Measurements from ENCODE around the gene KIF1A. TPM values are rescaled to one million over a fixed set of nuclear protein-coding genes. Genes with fewer than 3 reads are reported as not detected.

Gene KIF1A
- total and polyA plus RNA-seq, 2 experiments from 2014 or later: 16.1 to 16.5 TPM

DNA sequence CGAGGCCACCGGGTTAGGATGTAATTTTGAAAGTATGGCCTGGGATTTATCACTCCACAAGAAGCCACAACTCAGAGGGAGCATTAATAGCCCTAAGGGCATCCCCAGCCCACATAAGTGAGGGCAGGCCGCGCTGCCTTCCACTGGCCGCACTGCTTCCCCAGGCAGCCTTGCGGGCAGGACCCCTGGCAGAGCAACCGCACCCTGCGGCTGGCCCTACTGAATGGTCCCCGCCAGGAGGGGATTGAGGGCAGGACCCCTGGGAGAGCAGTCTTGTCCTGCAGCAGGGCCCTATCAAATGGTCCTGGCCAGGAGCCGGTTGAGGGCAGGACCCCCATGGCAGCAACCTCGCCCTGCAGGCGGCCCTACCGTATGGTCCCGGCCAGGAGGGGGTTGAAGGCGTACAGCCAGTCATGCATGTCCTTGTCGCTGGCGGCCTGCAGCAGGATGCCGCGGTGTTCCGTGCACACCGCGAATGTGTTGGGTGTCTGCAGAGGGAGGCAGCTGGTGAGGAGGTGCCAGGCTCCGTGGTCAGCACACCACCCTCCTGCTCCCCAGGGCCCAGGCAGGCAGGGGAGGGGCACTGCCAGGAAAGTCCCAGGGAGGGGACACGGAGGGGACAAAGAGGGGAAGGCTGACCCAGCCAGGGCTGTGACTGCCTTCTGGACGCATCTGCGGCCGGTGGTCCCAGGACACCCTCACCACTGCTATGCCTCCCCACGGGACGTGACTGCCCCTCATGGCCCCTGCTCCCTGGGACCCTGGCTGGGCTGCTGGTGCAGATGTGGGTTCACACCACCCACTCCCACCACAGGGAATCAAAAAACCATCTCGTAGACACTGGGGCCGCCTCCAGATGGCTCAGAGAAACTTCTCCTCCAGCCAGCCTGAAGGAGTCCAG, 102.1 kb downstream of the KIF1A start:
- TF ChIP-seq EZH2phosphoT487 (IDR thresholded peaks at IDR 0.05; ENCODE audit: low read depth, severe bottlenecking, unreplicated experiment): no peak
- TF ChIP-seq EZH2 (IDR thresholded peaks at IDR 0.05; ENCODE audit: borderline replicate concordance): no peak
- TF ChIP-seq, protein P1, sequence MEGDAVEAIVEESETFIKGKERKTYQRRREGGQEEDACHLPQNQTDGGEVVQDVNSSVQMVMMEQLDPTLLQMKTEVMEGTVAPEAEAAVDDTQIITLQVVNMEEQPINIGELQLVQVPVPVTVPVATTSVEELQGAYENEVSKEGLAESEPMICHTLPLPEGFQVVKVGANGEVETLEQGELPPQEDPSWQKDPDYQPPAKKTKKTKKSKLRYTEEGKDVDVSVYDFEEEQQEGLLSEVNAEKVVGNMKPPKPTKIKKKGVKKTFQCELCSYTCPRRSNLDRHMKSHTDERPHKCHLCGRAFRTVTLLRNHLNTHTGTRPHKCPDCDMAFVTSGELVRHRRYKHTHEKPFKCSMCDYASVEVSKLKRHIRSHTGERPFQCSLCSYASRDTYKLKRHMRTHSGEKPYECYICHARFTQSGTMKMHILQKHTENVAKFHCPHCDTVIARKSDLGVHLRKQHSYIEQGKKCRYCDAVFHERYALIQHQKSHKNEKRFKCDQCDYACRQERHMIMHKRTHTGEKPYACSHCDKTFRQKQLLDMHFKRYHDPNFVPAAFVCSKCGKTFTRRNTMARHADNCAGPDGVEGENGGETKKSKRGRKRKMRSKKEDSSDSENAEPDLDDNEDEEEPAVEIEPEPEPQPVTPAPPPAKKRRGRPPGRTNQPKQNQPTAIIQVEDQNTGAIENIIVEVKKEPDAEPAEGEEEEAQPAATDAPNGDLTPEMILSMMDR (IDR thresholded peaks at IDR 0.05; ENCODE audit: poor library complexity): no peak
- Histone ChIP-seq H3K4me3 (no peak overlapping the region), H3K9me3 (ENCODE audit: low read depth) (no peaks in the 10 kb centered on the region), H4K20me1 (ENCODE audit: insufficient read depth, poor library complexity, severe bottlenecking) (no peaks in the 10 kb centered on the region), H3K79me2 (no peaks in the 10 kb centered on the region), H3K27me3 (no peaks in the 10 kb centered on the region), H3K9me2 (replicated peaks; ENCODE audit: insufficient read depth) (no peaks in the 10 kb centered on the region), H3K36me3 (replicated peaks; ENCODE audit: insufficient read depth, low read depth) (no peaks in the 10 kb centered on the region), H3K27ac (no peak overlapping the region), H2AFZ (no peak overlapping the region), H3K4me2 (no peak overlapping the region), H3K4me1 (ENCODE audit: insufficient read depth) (no peaks in the 10 kb centered on the region)
- no peak for DNase-seq (ENCODE audit: low spot score)
- WGBS (ENCODE audit: low lambda C conversion rate, missing lambda C conversion rate): 91% methylated on average over 27 of the region's 31 CpGs

DNA sequence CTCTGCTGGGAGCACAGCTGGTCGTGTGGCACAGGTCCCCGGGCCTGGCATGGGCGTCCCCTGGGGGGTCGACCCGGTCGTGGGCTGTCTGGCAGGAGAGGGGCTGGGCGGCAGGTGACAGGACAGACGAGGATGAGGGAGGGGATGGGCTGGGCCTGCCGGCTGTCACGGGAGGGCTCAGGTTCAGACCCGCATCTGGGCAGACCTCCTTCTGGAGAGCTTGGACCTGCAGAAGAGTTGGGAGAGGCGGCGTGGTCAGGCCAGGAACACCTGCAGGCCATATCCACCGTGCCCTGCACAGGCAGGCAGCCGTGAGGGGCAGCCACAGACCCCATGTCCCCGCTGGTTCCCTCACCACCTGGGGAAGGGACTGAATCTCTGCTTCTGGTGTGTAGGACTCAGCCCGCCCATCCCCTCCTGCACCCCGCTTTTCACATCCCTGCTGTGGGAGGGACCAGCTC, 102.8 kb downstream of the KIF1A start:
- DNase-seq (ENCODE audit: low spot score): no peak
- Histone ChIP-seq H3K27ac (no peak overlapping the region), H3K4me3 (no peak overlapping the region), H3K36me3 (replicated peaks; ENCODE audit: insufficient read depth, low read depth) (no peaks in the 10 kb centered on the region), H3K4me1 (ENCODE audit: insufficient read depth) (no peaks in the 10 kb centered on the region), H3K9me3 (ENCODE audit: low read depth) (no peaks in the 10 kb centered on the region), H3K4me2 (no peak overlapping the region), H2AFZ (no peak overlapping the region), H3K79me2 (no peaks in the 10 kb centered on the region), H3K9me2 (replicated peaks; ENCODE audit: insufficient read depth) (no peaks in the 10 kb centered on the region), H3K27me3 (no peaks in the 10 kb centered on the region), H4K20me1 (ENCODE audit: insufficient read depth, poor library complexity, severe bottlenecking) (no peaks in the 10 kb centered on the region)
- WGBS (ENCODE audit: low lambda C conversion rate, missing lambda C conversion rate): 89% methylated on average over 17 of the region's 18 CpGs
- TF ChIP-seq, protein P1 (IDR thresholded peaks at IDR 0.05; ENCODE audit: poor library complexity): no peak
- no peak for TF ChIP-seq EZH2phosphoT487 (IDR thresholded peaks at IDR 0.05; ENCODE audit: low read depth, severe bottlenecking, unreplicated experiment)
- TF ChIP-seq EZH2 (IDR thresholded peaks at IDR 0.05; ENCODE audit: borderline replicate concordance): no peak

GRCh38 chr2:240716130-240716798, 103.8 kb downstream of the KIF1A start:
- Histone ChIP-seq H3K36me3 (replicated peaks; ENCODE audit: insufficient read depth, low read depth) (no peaks in the 10 kb centered on the region), H3K9me2 (replicated peaks; ENCODE audit: insufficient read depth) (no peaks in the 10 kb centered on the region), H2AFZ (no peak overlapping the region), H4K20me1 (ENCODE audit: insufficient read depth, poor library complexity, severe bottlenecking) (no peaks in the 10 kb centered on the region), H3K27ac (no peak overlapping the region), H3K4me3 (no peak overlapping the region), H3K79me2 (no peaks in the 10 kb centered on the region), H3K4me1 (ENCODE audit: insufficient read depth) (no peaks in the 10 kb centered on the region), H3K9me3 (ENCODE audit: low read depth) (no peaks in the 10 kb centered on the region), H3K4me2 (no peak overlapping the region), H3K27me3 (no peaks in the 10 kb centered on the region)
- TF ChIP-seq, protein P1 (IDR thresholded peaks at IDR 0.05; ENCODE audit: poor library complexity): no peak
- TF ChIP-seq EZH2 (IDR thresholded peaks at IDR 0.05; ENCODE audit: borderline replicate concordance) (no peak), EZH2phosphoT487 (IDR thresholded peaks at IDR 0.05; ENCODE audit: low read depth, severe bottlenecking, unreplicated experiment) (no peak)
- DNase-seq (ENCODE audit: low spot score): no peak
- WGBS (ENCODE audit: low lambda C conversion rate, missing lambda C conversion rate): 94% methylated on average over 23 of the region's 23 CpGs

Measured in hepatocyte (in vitro differentiated cells).